Fibroblast of the aortic adventitia (primary cell): ENCODE measurements around the gene RARB. TPM values are rescaled to one million over a fixed set of nuclear protein-coding genes. Genes with fewer than 3 reads are reported as not detected.

Source experiments
- DNase-seq: peaks from one replicate; pipeline ENCODE4 v3.0.0-alpha.2; 2010; ENCODE audit warnings: low read depth
- H3K4me3 ChIP-seq: 2 replicates; pipeline ENCODE4 v1.5.1; 2011; ENCODE audit warnings: low read depth, mild to moderate bottlenecking, control low read depth, low read length, moderate library complexity
- CTCF ChIP-seq: IDR thresholded peaks from 2 replicates; pipeline ENCODE4 v1.5.1; 2011; ENCODE audit warnings: mild to moderate bottlenecking, low read length, control low read depth, inconsistent platforms; ENCODE audit not compliant: insufficient read depth
- total RNA-seq: library from RNA; depleted of rRNA; stranded (reverse); fragments of >200 nt; gene quantifications from 2 replicates; pipeline ENCODE4 v1.2.3, GENCODE V29; 2012; ENCODE audit warnings: low replicate concordance

The RARB gene
- total RNA-seq, 1 donor = 3.1 TPM

GRCh38 chr3:25473246-25473645 lies 45.2 kb downstream of the RARB start:
- no peak overlapping the region for H3K4me3 ChIP-seq
- no peak for TF ChIP-seq CTCF
- no peak for DNase-seq

- no peak for TF ChIP-seq CTCF
- peak; percentile 30 for DNase-seq
- H3K4me3 ChIP-seq = no peak overlapping the region
Measured at GRCh38 chr3:25474052-25474451, 46.0 kb downstream of the RARB start.

- TF ChIP-seq CTCF = no peak
- DNase-seq = peak; percentile 44
- no peak overlapping the region for H3K4me3 ChIP-seq
Measured at GRCh38 chr3:25476639-25477038, 48.6 kb downstream of the RARB start.

GRCh38 chr3:25478211-25478757 lies 50.2 kb downstream of the RARB start:
- no peak for DNase-seq
- H3K4me3 ChIP-seq = no peak overlapping the region
- no peak for TF ChIP-seq CTCF

GRCh38 chr3:25478964-25479726 lies 51.1 kb downstream of the RARB start:
- no peak for TF ChIP-seq CTCF
- H3K4me3 ChIP-seq = no peak overlapping the region
- no peak for DNase-seq

GRCh38 chr3:25479727-25480010 lies 51.6 kb downstream of the RARB start:
- DNase-seq = no peak

More at GRCh38 chr3:25479727-25480010, 51.6 kb downstream of the RARB start:
- no peak for TF ChIP-seq CTCF
- no peak overlapping the region for H3K4me3 ChIP-seq
